SU-DHL-6 (cell line): Measurements from ENCODE around the gene LSS.

Source experiments
- H2AFZ ChIP-seq: fragments of 200-600 bp; sonication (generic); 2 replicates; pipeline ENCODE4 v1.6.1; 2014; ENCODE audit warnings: low read depth, mild to moderate bottlenecking, moderate library complexity, mixed read lengths, antibody characterized with exemption, low read length; ENCODE audit not compliant: severe bottlenecking
- H3F3A ChIP-seq: fragments of 200-600 bp; shearing (Covaris generic); 2 replicates; pipeline ENCODE4 v1.6.0; 2016; ENCODE audit warnings: antibody characterized with exemption, mild to moderate bottlenecking; ENCODE audit not compliant: insufficient read depth
- H3K27ac ChIP-seq: fragments of 200-600 bp; sonication (generic); 2 replicates; pipeline ENCODE4 v1.5.1; 2016; ENCODE audit warnings: low read depth, mild to moderate bottlenecking, low read length, moderate library complexity, mixed read lengths
- H3K27me3 ChIP-seq: fragments of 200-600 bp; sonication (generic), shearing (Covaris generic); 2 replicates; pipeline ENCODE4 v1.6.0; 2014; ENCODE audit warnings: mild to moderate bottlenecking, low read length
- H3K36me3 ChIP-seq: fragments of 200-600 bp; sonication (generic); 2 replicates; pipeline ENCODE4 v1.6.1; 2014; ENCODE audit warnings: mild to moderate bottlenecking, low read length, mixed read lengths
- H3K4me2 ChIP-seq: fragments of 300-600, 200-600 bp; shearing (Covaris generic), sonication (generic); 2 replicates; pipeline ENCODE4 v1.6.0; 2014; ENCODE audit warnings: low read length, low read depth, mild to moderate bottlenecking; ENCODE audit not compliant: poor library complexity, severe bottlenecking
- H3K4me3 ChIP-seq: fragments of 200-600 bp; sonication (generic); 2 replicates; pipeline ENCODE4 v1.5.1; 2014; ENCODE audit warnings: antibody characterized with exemption, low read length, mild to moderate bottlenecking, mixed read lengths; ENCODE audit not compliant: insufficient read depth, poor library complexity, severe bottlenecking
- H3K79me2 ChIP-seq: fragments of 200-600 bp; sonication (generic); 2 replicates; pipeline ENCODE4 v1.6.1; 2014; ENCODE audit warnings: mild to moderate bottlenecking, low read length, moderate library complexity; ENCODE audit not compliant: insufficient read depth
- H3K9ac ChIP-seq: fragments of 200-600 bp; sonication (generic); 2 replicates; pipeline ENCODE4 v1.7.0; 2014; ENCODE audit warnings: mild to moderate bottlenecking, low read length
- H3K9me2 ChIP-seq: fragments of 200-600 bp; sonication (generic); replicated peaks from 2 replicates; pipeline ENCODE4 v1.6.1; 2014; ENCODE audit warnings: low read length; ENCODE audit not compliant: insufficient read depth
- H3K9me3 ChIP-seq: fragments of 200-600 bp; sonication (generic); 2 replicates; pipeline ENCODE4 v1.6.1; 2014; ENCODE audit warnings: low read length, mixed read lengths; ENCODE audit not compliant: insufficient read depth
- H4K20me1 ChIP-seq: fragments of 200-600 bp; sonication (generic); 2 replicates; pipeline ENCODE4 v1.6.1; 2014; ENCODE audit warnings: low read depth, mild to moderate bottlenecking, antibody characterized with exemption, low read length, moderate library complexity, mixed read lengths
- EZH2phosphoT487 ChIP-seq: fragments of 200-600 bp; sonication (generic), shearing (Covaris generic); conservative IDR thresholded peaks from 2 replicates; pipeline ENCODE4 v1.6.1; 2018; ENCODE audit warnings: mild to moderate bottlenecking, antibody characterized with exemption, low read length, moderate library complexity, mixed read lengths
- TF ChIP-seq, protein P1 (sequence below): fragments of 200-600 bp; sonication (generic); IDR thresholded peaks from one replicate; pipeline ENCODE4 v1.5.1; 2017; ENCODE audit warnings: antibody characterized with exemption, mild to moderate bottlenecking, low read length, moderate library complexity; ENCODE audit not compliant: insufficient read depth, poor library complexity, severe bottlenecking

The LSS gene

DNA sequence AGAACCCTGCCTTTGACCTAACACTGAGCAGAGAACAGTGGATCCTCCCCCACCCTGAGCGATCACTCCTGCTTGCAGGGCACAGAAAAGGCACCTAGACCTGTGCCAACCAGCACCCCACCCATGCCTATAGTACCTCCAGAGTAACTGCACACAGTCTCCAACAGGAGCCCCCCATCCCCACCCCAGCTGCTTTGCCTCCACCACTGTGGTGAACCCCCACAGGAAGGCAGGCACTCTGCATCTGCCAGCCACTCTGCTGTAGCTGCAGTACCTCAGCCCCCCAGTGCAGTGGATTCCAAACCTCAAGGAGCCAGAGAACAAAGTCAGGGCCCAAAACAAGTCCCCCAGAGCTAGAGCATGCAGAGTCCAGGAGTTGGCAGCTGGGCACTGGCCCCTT is 55.0 kb downstream of the LSS start:
- 0 out of 2 replicates have a peak, but pooled peaks cover 4% of the 10 kb centered on the region for H3K79me2 ChIP-seq
- H3K9me3 ChIP-seq, result no peaks in the 10 kb centered on the region
- no peak overlapping the region for H3K4me3 ChIP-seq
- H3F3A ChIP-seq, result no peaks in the 10 kb centered on the region
- no peak for TF ChIP-seq EZH2phosphoT487
- TF ChIP-seq, protein P1, sequence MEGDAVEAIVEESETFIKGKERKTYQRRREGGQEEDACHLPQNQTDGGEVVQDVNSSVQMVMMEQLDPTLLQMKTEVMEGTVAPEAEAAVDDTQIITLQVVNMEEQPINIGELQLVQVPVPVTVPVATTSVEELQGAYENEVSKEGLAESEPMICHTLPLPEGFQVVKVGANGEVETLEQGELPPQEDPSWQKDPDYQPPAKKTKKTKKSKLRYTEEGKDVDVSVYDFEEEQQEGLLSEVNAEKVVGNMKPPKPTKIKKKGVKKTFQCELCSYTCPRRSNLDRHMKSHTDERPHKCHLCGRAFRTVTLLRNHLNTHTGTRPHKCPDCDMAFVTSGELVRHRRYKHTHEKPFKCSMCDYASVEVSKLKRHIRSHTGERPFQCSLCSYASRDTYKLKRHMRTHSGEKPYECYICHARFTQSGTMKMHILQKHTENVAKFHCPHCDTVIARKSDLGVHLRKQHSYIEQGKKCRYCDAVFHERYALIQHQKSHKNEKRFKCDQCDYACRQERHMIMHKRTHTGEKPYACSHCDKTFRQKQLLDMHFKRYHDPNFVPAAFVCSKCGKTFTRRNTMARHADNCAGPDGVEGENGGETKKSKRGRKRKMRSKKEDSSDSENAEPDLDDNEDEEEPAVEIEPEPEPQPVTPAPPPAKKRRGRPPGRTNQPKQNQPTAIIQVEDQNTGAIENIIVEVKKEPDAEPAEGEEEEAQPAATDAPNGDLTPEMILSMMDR, result no peak
- H3K9me2 ChIP-seq, result no peaks in the 10 kb centered on the region
- no peak overlapping the region for H3K9ac ChIP-seq
- no peak overlapping the region for H2AFZ ChIP-seq
- no peak overlapping the region for H3K4me2 ChIP-seq
- no peak overlapping the region for H3K27ac ChIP-seq
- H4K20me1 ChIP-seq, result peaks cover 4% of the 10 kb centered on the region; the same call in 1 of the 2 replicates
- no peaks in the 10 kb centered on the region for H3K27me3 ChIP-seq
- H3K36me3 ChIP-seq, result no peaks in the 10 kb centered on the region

DNA sequence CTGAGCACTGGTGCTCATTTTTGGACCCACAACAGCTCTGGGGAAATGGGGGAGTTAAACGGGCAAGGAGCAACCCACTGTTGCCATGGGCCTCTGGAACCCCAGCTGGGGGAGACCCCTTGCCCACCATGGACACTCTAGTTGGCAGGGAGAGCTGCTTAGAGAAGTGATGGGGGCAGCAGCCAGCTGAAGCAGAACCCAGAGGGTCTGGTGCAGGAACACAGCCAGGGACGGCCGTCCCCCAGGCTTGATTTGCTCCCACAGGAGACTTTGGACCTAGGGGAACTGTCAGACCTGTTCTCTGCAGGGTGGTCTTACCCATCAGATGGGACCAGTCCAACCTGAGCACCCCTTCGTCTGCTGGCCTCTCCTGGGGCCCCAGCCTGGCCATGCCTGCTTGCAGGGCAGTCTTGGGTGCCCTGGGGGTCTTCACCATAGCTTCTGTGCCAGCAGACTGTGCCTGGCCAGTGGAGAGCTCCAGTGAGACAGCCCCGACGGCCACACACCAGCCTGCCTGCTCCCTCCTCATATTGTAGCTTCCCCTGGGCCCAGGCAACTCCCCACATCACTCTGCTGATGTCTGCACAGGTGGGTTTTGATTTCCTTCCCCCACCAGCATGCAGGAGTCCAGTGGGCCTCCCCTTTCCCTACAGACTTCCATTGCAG is 55.6 kb downstream of the LSS start:
- Histone ChIP-seq H4K20me1 (peaks cover 4% of the 10 kb centered on the region; the same call in 1 of the 2 replicates), H2AFZ (no peak overlapping the region), H3F3A (no peaks in the 10 kb centered on the region), H3K9me3 (no peaks in the 10 kb centered on the region), H3K9me2 (no peaks in the 10 kb centered on the region), H3K4me3 (no peak overlapping the region), H3K9ac (no peak overlapping the region), H3K27ac (no peak overlapping the region), H3K79me2 (0 out of 2 replicates have a peak, but pooled peaks cover 4% of the 10 kb centered on the region), H3K4me2 (no peak overlapping the region), H3K27me3 (no peaks in the 10 kb centered on the region), H3K36me3 (no peaks in the 10 kb centered on the region)
- no peak for TF ChIP-seq EZH2phosphoT487
- TF ChIP-seq, protein P1, result no peak

DNA sequence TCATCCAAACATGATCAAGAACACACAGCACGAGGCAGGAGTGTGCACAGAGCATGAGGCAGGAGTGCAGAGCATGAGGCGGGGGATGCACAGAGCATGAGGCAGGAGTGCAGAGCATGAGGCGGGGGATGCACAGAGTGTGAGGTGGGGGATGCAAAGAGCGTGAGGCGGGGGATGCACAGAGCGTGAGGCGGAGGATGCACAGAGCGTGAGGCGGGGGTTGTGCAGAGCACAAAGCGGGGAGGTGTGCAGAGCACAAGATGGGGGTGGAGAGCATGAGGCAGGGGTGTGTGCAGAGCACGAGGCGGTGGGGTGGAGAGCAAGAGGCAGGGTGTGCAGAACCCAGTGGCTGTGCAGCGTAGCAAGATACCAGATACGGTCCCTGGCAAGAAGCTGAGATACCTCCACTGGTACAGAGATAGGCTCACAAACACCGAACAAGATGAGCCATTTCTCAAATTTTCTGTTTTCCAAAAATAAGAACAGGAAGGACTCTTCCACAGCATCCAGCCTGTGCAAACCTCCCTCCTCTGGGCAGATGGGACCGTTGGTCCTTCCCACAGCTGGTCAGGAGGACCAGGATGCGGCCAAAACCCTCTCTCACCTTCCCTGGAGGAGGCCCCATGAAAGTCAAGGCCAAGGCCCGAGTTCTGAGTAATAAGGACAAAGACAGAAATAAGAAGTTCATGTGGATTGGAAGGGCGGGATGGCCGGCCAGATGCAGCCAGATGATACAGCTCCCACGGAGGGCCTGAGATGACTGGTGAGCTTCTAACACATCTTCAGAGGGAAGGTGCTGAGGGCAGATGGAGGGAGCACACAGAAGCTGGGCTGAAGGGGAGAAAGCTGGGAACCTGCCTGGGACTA is 56.3 kb downstream of the LSS start:
- no peak overlapping the region for H3K9ac ChIP-seq
- H3K4me3 ChIP-seq, result no peak overlapping the region
- no peak overlapping the region for H3K27ac ChIP-seq
- H3K27me3 ChIP-seq, result no peaks in the 10 kb centered on the region
- TF ChIP-seq, protein P1, result no peak
- TF ChIP-seq EZH2phosphoT487, result no peak
- no peaks in the 10 kb centered on the region for H3K36me3 ChIP-seq
- 0 out of 2 replicates have a peak, but pooled peaks cover 4% of the 10 kb centered on the region for H3K79me2 ChIP-seq
- no peaks in the 10 kb centered on the region for H3F3A ChIP-seq
- no peaks in the 10 kb centered on the region for H3K9me3 ChIP-seq
- no peak overlapping the region for H2AFZ ChIP-seq
- no peak overlapping the region for H3K4me2 ChIP-seq
- no peaks in the 10 kb centered on the region for H3K9me2 ChIP-seq
- peaks cover 4% of the 10 kb centered on the region; the same call in 1 of the 2 replicates for H4K20me1 ChIP-seq
